ENCODE measurements around the gene NOL3. TPM values are rescaled to one million over a fixed set of nuclear protein-coding genes. Genes with fewer than 3 reads are reported as not detected.

The NOL3 gene
- total and polyA plus RNA-seq, 4 donors: 24.4 to 122 (median 57.3) TPM

DNA sequence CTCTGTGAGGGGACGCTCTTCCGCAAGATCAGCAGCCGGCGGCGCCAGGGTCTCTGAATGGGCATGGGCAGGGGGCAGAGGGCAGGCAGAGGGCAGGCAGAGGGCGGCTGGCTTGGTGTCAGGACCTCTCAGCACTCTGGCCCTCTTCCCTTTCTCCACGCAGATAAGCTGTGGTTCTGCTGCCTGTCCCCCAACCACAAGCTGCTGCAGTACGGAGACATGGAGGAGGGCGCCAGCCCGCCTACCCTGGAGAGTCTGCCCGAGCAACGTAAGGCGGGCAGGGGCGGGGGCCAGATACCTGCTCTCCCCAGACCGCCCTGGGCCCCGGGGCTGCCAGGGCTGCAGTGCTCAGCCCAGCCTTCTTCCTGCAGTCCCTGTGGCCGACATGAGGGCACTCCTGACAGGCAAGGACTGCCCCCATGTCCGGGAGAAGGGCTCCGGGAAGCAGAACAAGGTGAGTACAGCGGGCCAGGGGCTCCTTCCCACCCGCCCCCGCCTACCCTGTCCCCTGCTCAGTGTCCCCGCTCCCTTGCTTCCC lies 32.7 kb downstream of the NOL3 start:
- intact Hi-C loops (cut with DNase I): no loop called here
- Histone ChIP-seq H3K27ac (ENCODE audit: low read depth in 1 of 2, low read length in 2 of 2) (no peak overlapping the region), H3K36me3 (ENCODE audit: control insufficient read depth in 1 of 2, insufficient read depth in 2 of 2, low read length in 1 of 2) (peaks cover 0 to 1% of the 10 kb centered on the region in 2 donors), H3K27me3 (ENCODE audit: control insufficient read depth in 1 of 2, insufficient read depth in 2 of 2, low read length in 1 of 2) (no peaks in the 10 kb centered on the region), H3K4me1 (ENCODE audit: control insufficient read depth in 1 of 2, insufficient read depth in 2 of 2, low read length in 2 of 2) (no peaks in the 10 kb centered on the region), H3K4me3 (ENCODE audit: low read length in 2 of 2) (no peak overlapping the region), H3K9me3 (ENCODE audit: control insufficient read depth, low read length) (no peaks in the 10 kb centered on the region)
- ATAC-seq (ENCODE audit: low FRiP score): no peak
- DNase-seq: no peak
- WGBS, 2 donors: 90 to 92% methylated on average over 20 to 23 of the region's 23 CpGs

DNA sequence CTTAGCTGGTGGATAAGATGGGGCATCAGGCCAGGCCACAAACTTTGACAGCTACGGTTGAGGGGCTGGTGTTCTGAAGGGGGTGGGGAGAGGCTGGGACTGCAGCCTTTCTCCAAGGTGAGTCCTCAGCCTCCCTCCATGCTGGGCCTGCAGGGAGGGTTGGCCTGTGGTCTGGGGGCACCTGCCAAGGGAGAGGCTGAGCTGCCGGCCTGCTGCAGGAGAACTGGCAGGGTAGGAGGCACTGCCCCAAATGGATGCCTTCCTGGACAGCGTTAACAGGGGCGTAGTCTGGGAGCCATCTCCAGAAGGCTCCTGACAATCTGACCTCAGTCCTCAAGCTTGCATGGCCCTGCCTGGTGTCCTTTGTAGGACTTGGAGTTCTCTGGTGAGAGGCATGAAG lies 33.7 kb downstream of the NOL3 start:
- Histone ChIP-seq H3K4me3 (ENCODE audit: low read length in 2 of 2) (no peak overlapping the region), H3K27me3 (ENCODE audit: control insufficient read depth in 1 of 2, insufficient read depth in 2 of 2, low read length in 1 of 2) (no peaks in the 10 kb centered on the region), H3K27ac (ENCODE audit: low read depth in 1 of 2, low read length in 2 of 2) (no peak overlapping the region), H3K4me1 (ENCODE audit: control insufficient read depth in 1 of 2, insufficient read depth in 2 of 2, low read length in 2 of 2) (no peaks in the 10 kb centered on the region), H3K36me3 (ENCODE audit: control insufficient read depth in 1 of 2, insufficient read depth in 2 of 2, low read length in 1 of 2) (peaks cover 0 to 1% of the 10 kb centered on the region in 2 donors), H3K9me3 (ENCODE audit: control insufficient read depth, low read length) (no peaks in the 10 kb centered on the region)
- ATAC-seq (ENCODE audit: low FRiP score) (no peak), DNase-seq (no peak)
- intact Hi-C loops (cut with DNase I): no loop called here
- WGBS, 2 donors: 67 to 74% methylated on average over 4 of the region's 4 CpGs

DNA sequence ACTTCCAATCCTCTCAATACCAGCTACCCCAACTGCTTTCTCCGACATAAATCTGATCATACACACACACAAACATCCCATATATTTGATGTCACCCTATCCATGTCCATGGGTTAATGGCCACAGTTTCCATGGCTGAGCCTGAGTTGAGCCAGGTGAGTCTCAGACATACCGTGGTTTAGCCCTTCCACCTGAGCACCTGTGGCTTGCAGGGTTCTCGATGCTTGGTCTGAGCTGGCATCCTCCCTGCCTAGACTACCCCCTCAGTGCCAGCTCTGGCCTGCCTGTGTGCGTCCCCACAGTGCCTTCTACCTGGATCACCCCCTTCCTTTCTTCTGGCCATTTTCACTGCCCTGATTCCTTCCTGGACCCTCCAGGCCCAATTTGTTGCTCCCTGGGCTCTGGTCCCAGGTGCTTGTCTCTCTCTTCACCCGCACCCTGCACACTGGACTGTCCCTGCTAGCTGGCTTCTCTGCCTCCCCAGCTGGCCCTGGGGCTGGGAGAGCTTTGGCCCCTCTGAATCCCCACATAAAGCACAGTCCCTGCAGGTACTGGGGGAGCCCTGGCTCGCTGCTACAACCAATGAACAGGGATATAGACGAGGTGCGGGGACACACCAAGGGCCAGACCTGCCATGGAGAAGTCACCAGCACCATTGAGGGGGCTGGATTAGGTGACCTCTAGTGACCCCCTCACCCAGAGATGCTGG lies 35.9 kb downstream of the NOL3 start:
- Histone ChIP-seq H3K27me3 (ENCODE audit: control insufficient read depth in 1 of 2, insufficient read depth in 2 of 2, low read length in 1 of 2) (no peaks in the 10 kb centered on the region), H3K9me3 (ENCODE audit: control insufficient read depth, low read length) (no peaks in the 10 kb centered on the region), H3K36me3 (ENCODE audit: control insufficient read depth in 1 of 2, insufficient read depth in 2 of 2, low read length in 1 of 2) (peaks cover 0 to 1% of the 10 kb centered on the region in 2 donors), H3K4me1 (ENCODE audit: control insufficient read depth in 1 of 2, insufficient read depth in 2 of 2, low read length in 2 of 2) (no peaks in the 10 kb centered on the region), H3K27ac (ENCODE audit: low read depth in 1 of 2, low read length in 2 of 2) (no peak overlapping the region), H3K4me3 (ENCODE audit: low read length in 2 of 2) (no peak overlapping the region)
- DNase-seq (no peak), ATAC-seq (ENCODE audit: low FRiP score) (no peak)
- intact Hi-C loops (cut with DNase I): no loop called here
- WGBS, 2 donors: 91 to 92% methylated on average over 8 of the region's 8 CpGs

DNA sequence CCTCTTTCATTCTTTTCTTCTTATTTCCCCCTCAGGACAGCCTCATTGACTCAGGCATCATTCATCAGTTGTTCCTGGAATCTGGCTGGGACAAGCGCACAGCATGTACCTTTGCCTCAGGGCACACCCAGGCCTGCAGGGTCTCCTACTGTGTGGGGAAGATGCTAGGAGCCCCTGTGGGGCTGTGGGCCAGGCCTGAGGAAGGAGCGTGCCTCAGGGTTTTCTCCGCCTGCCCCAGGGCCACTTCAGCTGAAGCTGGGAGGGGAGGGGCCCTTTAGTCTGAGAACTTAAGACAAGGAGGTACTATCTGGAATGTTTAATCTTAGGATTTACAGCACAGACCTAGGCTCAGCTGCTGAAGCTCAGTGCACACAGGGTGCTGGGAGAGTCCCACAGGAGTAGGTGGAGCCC lies 36.5 kb downstream of the NOL3 start:
- no peaks in the 10 kb centered on the region for H3K4me1 ChIP-seq (ENCODE audit: control insufficient read depth in 1 of 2, insufficient read depth in 2 of 2, low read length in 2 of 2)
- no peaks in the 10 kb centered on the region for H3K9me3 ChIP-seq (ENCODE audit: control insufficient read depth, low read length)
- DNase-seq (no peak), ATAC-seq (ENCODE audit: low FRiP score) (no peak)
- no peak overlapping the region for H3K4me3 ChIP-seq (ENCODE audit: low read length in 2 of 2)
- intact Hi-C loops (cut with DNase I): no loop called here
- no peak overlapping the region for H3K27ac ChIP-seq (ENCODE audit: low read depth in 1 of 2, low read length in 2 of 2)
- peaks cover 0 to 1% of the 10 kb centered on the region in 2 donors for H3K36me3 ChIP-seq (ENCODE audit: control insufficient read depth in 1 of 2, insufficient read depth in 2 of 2, low read length in 1 of 2)
- no peaks in the 10 kb centered on the region for H3K27me3 ChIP-seq (ENCODE audit: control insufficient read depth in 1 of 2, insufficient read depth in 2 of 2, low read length in 1 of 2)
- 93% methylated on average over 3 of the region's 3 CpGs for WGBS, 2 donors

DNA sequence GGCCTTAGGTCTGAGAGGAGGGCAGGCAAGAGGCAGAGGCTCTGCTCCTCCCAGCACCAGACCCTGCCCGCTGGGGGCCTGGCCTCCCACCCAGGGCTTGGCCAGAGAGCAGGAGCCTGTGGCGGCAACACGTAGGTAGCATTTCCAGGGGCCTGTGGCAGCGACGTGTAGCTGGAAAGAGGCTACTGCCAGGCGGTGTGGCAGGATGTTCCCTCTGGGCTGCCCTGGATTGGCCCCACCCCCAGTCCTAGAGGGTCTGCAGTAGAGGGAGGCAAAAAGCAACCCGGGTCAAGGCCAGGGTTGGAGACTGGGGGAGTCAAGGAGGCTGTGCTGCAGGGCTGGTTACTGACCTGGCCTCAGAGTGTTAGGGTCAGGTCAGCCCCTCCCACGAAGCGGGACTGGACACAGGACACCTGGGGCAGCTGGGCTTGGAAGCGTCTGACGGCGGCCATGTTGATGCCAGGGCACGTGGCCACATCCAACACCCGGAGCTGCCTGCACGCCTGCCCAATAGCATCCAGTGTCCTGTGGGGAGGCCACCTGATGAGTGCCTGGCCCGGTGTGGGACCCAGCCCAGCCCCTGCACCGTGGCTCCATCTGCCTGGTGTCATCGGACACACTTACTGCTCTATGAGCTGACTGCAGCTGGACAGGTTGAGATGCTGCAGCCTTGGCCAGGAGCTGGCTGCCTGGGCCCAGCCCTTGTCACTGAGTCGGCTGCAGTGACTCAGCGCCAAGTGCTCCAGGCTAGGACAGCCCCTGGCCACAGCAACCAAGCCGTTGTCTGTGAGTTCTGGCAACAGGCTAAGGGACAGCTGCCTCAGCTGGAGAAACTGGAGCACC lies 37.1 kb downstream of the NOL3 start:
- H3K36me3 ChIP-seq (ENCODE audit: control insufficient read depth in 1 of 2, insufficient read depth in 2 of 2, low read length in 1 of 2): peaks cover 0 to 1% of the 10 kb centered on the region in 2 donors
- WGBS, 2 donors: 73 to 80% methylated on average over 21 of the region's 21 CpGs
- no peak for ATAC-seq (ENCODE audit: low FRiP score)

DNA sequence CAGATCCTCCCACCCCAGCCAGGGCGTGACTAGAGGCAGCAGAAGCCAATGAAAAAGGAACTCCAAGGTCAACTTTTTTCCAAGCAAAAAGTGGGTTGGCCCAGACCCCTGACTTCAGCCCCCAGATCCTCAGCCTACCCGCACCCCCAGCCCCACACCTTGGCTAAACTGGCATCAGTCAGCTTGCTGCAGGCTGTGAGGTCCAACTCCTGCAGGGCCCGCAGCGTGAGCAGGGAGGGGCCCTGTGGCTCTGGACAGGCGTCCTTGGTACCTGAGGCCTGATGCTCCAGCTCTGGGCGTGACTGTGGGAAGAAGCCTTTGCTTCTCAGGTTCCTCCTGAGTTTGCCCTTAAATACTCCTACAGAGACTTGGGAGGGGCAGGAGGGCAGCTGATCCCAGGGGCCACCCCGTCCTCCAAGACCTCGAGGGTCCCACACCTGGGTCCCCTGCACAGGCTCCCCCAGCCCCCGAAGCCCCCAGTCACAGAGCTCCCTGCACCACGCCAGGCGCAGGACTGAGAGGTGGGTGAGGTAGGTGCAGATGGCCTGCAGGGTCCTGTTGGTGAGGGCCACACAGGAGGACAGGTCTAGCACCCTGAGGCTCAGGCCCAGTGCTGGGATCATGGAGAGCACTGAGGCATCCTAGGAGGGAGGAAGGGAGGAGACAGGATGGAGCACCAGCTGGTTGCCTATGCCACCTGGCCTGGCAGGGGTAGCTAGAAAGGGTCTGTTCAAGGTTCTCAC lies 38.0 kb downstream of the NOL3 start:
- Histone ChIP-seq H3K36me3 (ENCODE audit: control insufficient read depth in 1 of 2, insufficient read depth in 2 of 2, low read length in 1 of 2) (peaks cover 0 to 1% of the 10 kb centered on the region in 2 donors), H3K27me3 (ENCODE audit: control insufficient read depth in 1 of 2, insufficient read depth in 2 of 2, low read length in 1 of 2) (no peaks in the 10 kb centered on the region), H3K27ac (ENCODE audit: low read depth in 1 of 2, low read length in 2 of 2) (no peak overlapping the region), H3K4me1 (ENCODE audit: control insufficient read depth in 1 of 2, insufficient read depth in 2 of 2, low read length in 2 of 2) (no peaks in the 10 kb centered on the region), H3K9me3 (ENCODE audit: control insufficient read depth, low read length) (no peaks in the 10 kb centered on the region), H3K4me3 (ENCODE audit: low read length in 2 of 2) (no peak overlapping the region)
- ATAC-seq (ENCODE audit: low FRiP score) (no peak), DNase-seq (no peak)
- intact Hi-C loops (cut with DNase I): no loop called here
- 90 to 91% methylated on average over 11 of the region's 11 CpGs for WGBS, 2 donors

More for the DNA sequence above, 37.1 kb downstream of the NOL3 start:
- Histone ChIP-seq H3K4me3 (ENCODE audit: low read length in 2 of 2) (no peak overlapping the region), H3K9me3 (ENCODE audit: control insufficient read depth, low read length) (no peaks in the 10 kb centered on the region), H3K27me3 (ENCODE audit: control insufficient read depth in 1 of 2, insufficient read depth in 2 of 2, low read length in 1 of 2) (no peaks in the 10 kb centered on the region), H3K4me1 (ENCODE audit: control insufficient read depth in 1 of 2, insufficient read depth in 2 of 2, low read length in 2 of 2) (no peaks in the 10 kb centered on the region), H3K27ac (ENCODE audit: low read depth in 1 of 2, low read length in 2 of 2) (no peak overlapping the region)
- no peak for DNase-seq
- intact Hi-C loops (cut with DNase I): no loop called here

GRCh38 chr16:67209565-67209964 lies 39.2 kb downstream of the NOL3 start:
- no peak for ATAC-seq (ENCODE audit: low FRiP score)
- intact Hi-C loops (cut with DNase I): no loop called here
- Histone ChIP-seq H3K27me3 (ENCODE audit: control insufficient read depth in 1 of 2, insufficient read depth in 2 of 2, low read length in 1 of 2) (no peaks in the 10 kb centered on the region), H3K9me3 (ENCODE audit: control insufficient read depth, low read length) (no peaks in the 10 kb centered on the region), H3K27ac (ENCODE audit: low read depth in 1 of 2, low read length in 2 of 2) (no peak overlapping the region), H3K4me1 (ENCODE audit: control insufficient read depth in 1 of 2, insufficient read depth in 2 of 2, low read length in 2 of 2) (no peaks in the 10 kb centered on the region), H3K4me3 (ENCODE audit: low read length in 2 of 2) (no peak overlapping the region), H3K36me3 (ENCODE audit: control insufficient read depth in 1 of 2, insufficient read depth in 2 of 2, low read length in 1 of 2) (no peaks in the 10 kb centered on the region)
- 83 to 88% methylated on average over 6 to 8 of the region's 8 CpGs for WGBS, 2 donors
- DNase-seq: no peak

GRCh38 chr16:67210069-67210937 lies 40.0 kb downstream of the NOL3 start:
- no peaks in the 10 kb centered on the region for H3K9me3 ChIP-seq (ENCODE audit: control insufficient read depth, low read length)
- no peaks in the 10 kb centered on the region for H3K4me1 ChIP-seq (ENCODE audit: control insufficient read depth in 1 of 2, insufficient read depth in 2 of 2, low read length in 2 of 2)
- WGBS, 2 donors: 88 to 89% methylated on average over 25 of the region's 25 CpGs
- no peak overlapping the region for H3K27ac ChIP-seq (ENCODE audit: low read depth in 1 of 2, low read length in 2 of 2)
- H3K27me3 ChIP-seq (ENCODE audit: control insufficient read depth in 1 of 2, insufficient read depth in 2 of 2, low read length in 1 of 2): no peaks in the 10 kb centered on the region
- no peaks in the 10 kb centered on the region for H3K36me3 ChIP-seq (ENCODE audit: control insufficient read depth in 1 of 2, insufficient read depth in 2 of 2, low read length in 1 of 2)
- ATAC-seq (ENCODE audit: low FRiP score): no peak
- intact Hi-C loops (cut with DNase I): no loop called here
- no peak overlapping the region for H3K4me3 ChIP-seq (ENCODE audit: low read length in 2 of 2)
- no peak for DNase-seq
